Measurements from ENCODE around the gene ADAM11. TPM values are rescaled to one million over a fixed set of nuclear protein-coding genes. Genes with fewer than 3 reads are reported as not detected.

The ADAM11 gene
- total RNA-seq, 4 donors from 2014 or later: under 0.01 to 0.98 (median 0.64) TPM

DNA sequence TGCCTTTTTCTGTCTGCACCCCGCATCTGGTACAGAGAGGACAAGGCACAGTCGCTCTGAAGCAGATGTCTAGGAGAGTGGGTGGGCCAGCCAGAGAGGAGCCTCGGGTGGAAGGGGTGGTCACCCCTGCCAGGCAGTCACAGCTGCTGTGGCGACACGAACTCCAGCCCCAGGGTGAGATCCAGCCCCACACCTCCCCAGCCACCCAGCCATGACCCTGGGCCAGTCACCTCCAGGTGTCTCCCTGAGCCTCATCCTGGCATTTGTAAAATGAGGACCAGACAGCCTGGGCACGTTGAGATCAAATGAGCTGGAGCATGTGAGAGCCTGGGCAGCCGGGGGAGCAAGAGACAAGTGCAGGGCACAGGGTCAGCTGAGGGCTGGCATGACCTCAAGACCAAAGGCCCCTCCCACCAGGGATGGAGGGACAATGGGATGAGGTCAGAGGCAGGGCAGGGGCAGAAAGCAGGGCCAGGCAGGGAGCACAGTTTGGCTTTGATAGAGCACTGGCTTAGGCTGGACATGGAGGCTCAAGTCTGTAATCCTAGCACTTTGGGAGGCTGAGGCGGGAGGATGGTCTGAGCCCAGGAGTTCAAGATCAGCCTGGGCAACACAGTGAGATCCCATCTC is 7.7 kb downstream of the ADAM11 start:
- H3K27me3 ChIP-seq: peaks cover 0 to 32% (median 0%) of the 10 kb centered on the region in 4 donors
- no peak for DNase-seq (ENCODE audit: extremely low spot score)
- H3K27ac ChIP-seq (replicated peaks in 1 of 4): no peak overlapping the region
- TF ChIP-seq POLR2AphosphoS5 (IDR thresholded peaks at IDR 0.05): no peak
- no peak for TF ChIP-seq EP300 (IDR thresholded peaks at IDR 0.05)
- TF ChIP-seq, protein P1, sequence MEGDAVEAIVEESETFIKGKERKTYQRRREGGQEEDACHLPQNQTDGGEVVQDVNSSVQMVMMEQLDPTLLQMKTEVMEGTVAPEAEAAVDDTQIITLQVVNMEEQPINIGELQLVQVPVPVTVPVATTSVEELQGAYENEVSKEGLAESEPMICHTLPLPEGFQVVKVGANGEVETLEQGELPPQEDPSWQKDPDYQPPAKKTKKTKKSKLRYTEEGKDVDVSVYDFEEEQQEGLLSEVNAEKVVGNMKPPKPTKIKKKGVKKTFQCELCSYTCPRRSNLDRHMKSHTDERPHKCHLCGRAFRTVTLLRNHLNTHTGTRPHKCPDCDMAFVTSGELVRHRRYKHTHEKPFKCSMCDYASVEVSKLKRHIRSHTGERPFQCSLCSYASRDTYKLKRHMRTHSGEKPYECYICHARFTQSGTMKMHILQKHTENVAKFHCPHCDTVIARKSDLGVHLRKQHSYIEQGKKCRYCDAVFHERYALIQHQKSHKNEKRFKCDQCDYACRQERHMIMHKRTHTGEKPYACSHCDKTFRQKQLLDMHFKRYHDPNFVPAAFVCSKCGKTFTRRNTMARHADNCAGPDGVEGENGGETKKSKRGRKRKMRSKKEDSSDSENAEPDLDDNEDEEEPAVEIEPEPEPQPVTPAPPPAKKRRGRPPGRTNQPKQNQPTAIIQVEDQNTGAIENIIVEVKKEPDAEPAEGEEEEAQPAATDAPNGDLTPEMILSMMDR (IDR thresholded peaks at IDR 0.05): no peak
- no peak for TF ChIP-seq POLR2A (IDR thresholded peaks at IDR 0.05; ENCODE audit: low read depth)
- intact Hi-C loops (cut with DNase I): no loop called here
- H3K4me1 ChIP-seq: no peaks in the 10 kb centered on the region
- H3K36me3 ChIP-seq: no peaks in the 10 kb centered on the region
- no peak overlapping the region for H3K4me3 ChIP-seq
- WGBS: 58% methylated on average over 6 of the region's 8 CpGs
- no peaks in the 10 kb centered on the region for H3K9me3 ChIP-seq

DNA sequence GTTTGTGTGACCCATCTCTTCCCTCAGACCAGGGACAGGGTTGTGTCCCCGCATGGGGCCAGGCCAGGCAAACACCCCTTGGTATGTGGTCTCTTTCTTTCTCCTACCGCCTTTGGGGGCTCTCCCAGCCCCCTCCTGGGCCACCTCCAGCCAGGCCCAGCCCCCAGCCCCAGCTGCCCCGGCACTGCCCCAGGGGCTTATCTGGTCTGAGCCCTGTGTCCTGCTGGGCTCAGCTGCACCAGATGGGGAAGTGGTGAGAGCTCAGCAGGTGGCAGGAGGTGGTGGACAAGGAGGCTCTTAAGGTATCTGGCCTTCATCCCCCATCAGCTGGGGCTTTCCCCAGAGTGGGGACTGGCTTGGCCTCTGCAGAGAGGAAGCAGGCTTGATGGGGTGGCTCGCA is 8.7 kb downstream of the ADAM11 start:
- intact Hi-C loops (cut with DNase I): no loop called here
- Histone ChIP-seq H3K36me3 (no peaks in the 10 kb centered on the region), H3K4me1 (no peaks in the 10 kb centered on the region), H3K27me3 (peaks cover 0 to 32% (median 8%) of the 10 kb centered on the region in 4 donors), H3K4me3 (no peak overlapping the region), H3K9me3 (no peaks in the 10 kb centered on the region), H3K27ac (replicated peaks in 1 of 4) (no peak overlapping the region)
- DNase-seq (ENCODE audit: extremely low spot score): no peak
- TF ChIP-seq EP300 (IDR thresholded peaks at IDR 0.05) (no peak), POLR2AphosphoS5 (IDR thresholded peaks at IDR 0.05) (no peak), POLR2A (IDR thresholded peaks at IDR 0.05; ENCODE audit: low read depth) (no peak)
- TF ChIP-seq, protein P1 (IDR thresholded peaks at IDR 0.05): no peak
- WGBS: 48% methylated on average over 3 of the region's 4 CpGs

DNA sequence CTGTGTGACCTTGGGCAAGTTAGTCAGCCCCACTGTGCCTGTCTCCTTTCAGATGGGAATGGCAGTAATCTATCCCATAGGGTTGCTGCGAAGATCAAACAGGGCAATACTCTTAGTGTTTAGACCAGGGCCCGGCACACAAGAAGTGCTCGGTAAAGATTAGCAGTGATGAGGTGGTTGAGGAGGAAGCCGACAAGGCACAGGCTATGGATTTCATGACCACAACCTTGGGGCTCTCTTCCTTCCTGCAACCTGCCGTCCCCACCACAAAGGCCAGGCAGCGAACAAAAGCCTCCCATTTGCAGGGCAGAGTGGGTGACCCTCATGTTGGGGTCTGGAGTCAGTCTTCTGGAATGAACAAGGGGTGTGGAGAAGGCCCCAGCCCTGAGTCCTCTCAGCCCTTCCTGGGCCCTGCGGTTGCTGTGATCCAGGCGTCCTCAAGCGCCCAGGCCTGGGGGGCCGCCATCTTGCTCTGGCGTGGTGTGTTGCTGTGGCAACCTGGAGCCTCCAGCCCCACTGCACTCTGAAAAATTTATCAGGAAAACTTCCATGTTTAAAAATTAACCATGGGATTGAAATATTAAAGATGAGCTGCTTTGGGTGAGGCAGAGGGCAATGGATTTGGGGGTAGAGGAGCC is 9.8 kb downstream of the ADAM11 start:
- H3K4me3 ChIP-seq: no peak overlapping the region
- H3K27ac ChIP-seq (replicated peaks in 1 of 4): no peak overlapping the region
- no peaks in the 10 kb centered on the region for H3K4me1 ChIP-seq
- H3K9me3 ChIP-seq: no peaks in the 10 kb centered on the region
- TF ChIP-seq POLR2AphosphoS5 (IDR thresholded peaks at IDR 0.05) (no peak), POLR2A (IDR thresholded peaks at IDR 0.05; ENCODE audit: low read depth) (no peak), EP300 (IDR thresholded peaks at IDR 0.05) (no peak)
- TF ChIP-seq, protein P1 (IDR thresholded peaks at IDR 0.05): no peak
- H3K36me3 ChIP-seq: no peaks in the 10 kb centered on the region
- peaks cover 0 to 42% (median 9%) of the 10 kb centered on the region in 4 donors for H3K27me3 ChIP-seq
- intact Hi-C loops (cut with DNase I): no loop called here
- WGBS: 77% methylated on average over 6 of the region's 11 CpGs
- no peak for DNase-seq (ENCODE audit: extremely low spot score)

DNA sequence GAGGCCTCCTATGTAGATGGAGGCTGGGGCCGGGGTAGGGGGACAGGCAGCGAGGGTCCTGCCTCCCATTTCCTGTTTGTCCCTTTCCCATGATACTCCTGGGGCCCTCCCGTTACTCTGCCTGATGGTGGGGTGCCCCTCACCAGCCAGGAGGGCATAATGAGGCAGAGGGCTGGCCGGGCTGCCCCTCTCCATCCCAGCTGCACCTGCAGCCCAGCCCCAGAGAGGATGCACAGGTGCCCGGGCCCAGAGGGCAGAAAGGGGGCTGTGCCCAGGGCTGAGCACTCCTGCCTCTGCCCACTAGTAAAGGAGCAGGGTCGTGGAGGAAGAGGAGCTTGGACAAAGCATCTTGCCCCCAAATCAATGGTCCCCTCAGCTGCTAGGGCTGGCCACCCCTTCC is 10.4 kb downstream of the ADAM11 start:
- no peak overlapping the region for H3K4me3 ChIP-seq
- no peaks in the 10 kb centered on the region for H3K9me3 ChIP-seq
- WGBS: 62% methylated on average over 6 of the region's 6 CpGs
- peaks cover 0 to 48% (median 9%) of the 10 kb centered on the region in 4 donors for H3K27me3 ChIP-seq
- intact Hi-C loops (cut with DNase I): no loop called here
- H3K36me3 ChIP-seq: no peaks in the 10 kb centered on the region
- H3K27ac ChIP-seq (replicated peaks in 1 of 4): no peak overlapping the region
- DNase-seq (ENCODE audit: extremely low spot score): no peak
- TF ChIP-seq, protein P1 (IDR thresholded peaks at IDR 0.05): no peak
- TF ChIP-seq POLR2AphosphoS5 (IDR thresholded peaks at IDR 0.05) (no peak), POLR2A (IDR thresholded peaks at IDR 0.05; ENCODE audit: low read depth) (no peak), EP300 (IDR thresholded peaks at IDR 0.05) (no peak)
- no peaks in the 10 kb centered on the region for H3K4me1 ChIP-seq

Data from esophagus muscularis mucosa (tissue), 4 donors.